ENCODE data around the gene CTNNA1. TPM values are rescaled to one million over a fixed set of nuclear protein-coding genes. Genes with fewer than 3 reads are reported as not detected.

CTNNA1 gene
- total RNA-seq, 1 experiment from 2014 or later: 268 TPM

- DNase-seq (ENCODE audit: low read depth): peak; percentile 42
- in situ Hi-C loops (cut with HindIII; ENCODE audit: low pct_unique_long_range_greater_than_20kb, low sequenced_read_pairs): no loop called here
Observed at GRCh38 chr5:138872841-138873465, 119.7 kb downstream of the CTNNA1 start.

- DNase-seq (ENCODE audit: low read depth): no peak
- in situ Hi-C loops (cut with HindIII; ENCODE audit: low pct_unique_long_range_greater_than_20kb, low sequenced_read_pairs): no loop called here
Observed at GRCh38 chr5:138873466-138874221, 120.4 kb downstream of the CTNNA1 start.

DNA sequence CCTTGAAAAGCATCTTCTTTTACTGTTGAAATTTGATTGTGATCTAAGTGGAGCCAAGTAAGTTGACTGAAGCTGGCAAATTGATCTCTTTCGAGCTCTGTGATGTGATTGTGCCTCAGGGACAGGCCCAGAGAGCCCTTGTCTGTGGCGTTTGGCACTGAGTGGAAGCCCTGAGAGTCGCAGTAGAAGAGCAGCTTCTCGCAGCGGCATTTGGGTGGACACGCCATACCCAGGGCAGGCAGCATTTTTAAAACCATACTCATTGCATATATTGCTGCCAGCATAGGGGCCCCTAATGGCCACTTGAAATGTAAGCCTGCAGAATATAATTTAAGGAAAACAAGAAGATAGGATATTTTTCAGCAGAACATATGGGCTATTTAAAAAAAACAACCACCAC is 121.0 kb downstream of the CTNNA1 start:
- no peak for DNase-seq (ENCODE audit: low read depth)
- in situ Hi-C loops (cut with HindIII; ENCODE audit: low pct_unique_long_range_greater_than_20kb, low sequenced_read_pairs): no loop called here

DNA sequence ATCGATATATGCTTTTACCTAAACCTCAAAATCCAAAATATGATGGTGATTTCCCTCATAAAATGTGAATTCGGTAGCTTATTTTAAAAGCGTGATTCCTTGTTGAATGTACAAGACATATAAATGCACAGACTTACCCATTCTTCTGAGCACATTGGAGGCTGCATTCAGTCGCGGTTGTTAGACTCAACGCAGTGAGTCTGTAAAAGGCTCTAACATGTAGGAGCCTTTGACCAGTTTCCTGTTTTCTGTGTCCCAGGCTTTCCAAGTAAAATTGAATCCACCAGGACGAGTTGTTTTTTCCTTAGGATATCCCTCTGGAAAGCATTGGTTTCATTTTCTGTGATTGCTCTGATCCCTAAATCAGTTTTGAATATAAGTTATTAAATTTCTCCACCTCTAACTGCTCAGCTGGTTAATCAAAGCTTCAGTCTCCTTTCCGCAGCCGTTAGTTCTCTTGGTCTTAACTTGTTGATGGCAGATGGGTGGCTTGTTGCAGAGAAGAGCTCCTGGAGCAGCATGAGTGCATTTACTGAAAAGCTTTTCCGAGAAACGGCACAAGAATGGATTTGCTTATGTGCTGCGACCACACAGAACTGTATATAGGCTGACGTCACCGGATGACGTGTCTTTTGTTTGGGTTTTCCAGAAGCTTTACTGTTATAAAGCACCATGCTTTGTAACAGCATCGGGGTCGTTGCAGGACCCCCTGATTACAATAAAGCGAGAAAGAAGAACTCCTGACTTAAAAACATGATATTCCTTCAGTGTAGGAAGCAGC is 121.7 kb downstream of the CTNNA1 start, which contains the start of gene LRRTM2:
LRRTM2 (minus strand) TSS at position 565 of the 781 bp plus-strand sequence; CDS start at position 141, 424 bp downstream.
- in situ Hi-C loops (cut with HindIII; ENCODE audit: low pct_unique_long_range_greater_than_20kb, low sequenced_read_pairs): no loop called here
- no peak for DNase-seq (ENCODE audit: low read depth)

DNA sequence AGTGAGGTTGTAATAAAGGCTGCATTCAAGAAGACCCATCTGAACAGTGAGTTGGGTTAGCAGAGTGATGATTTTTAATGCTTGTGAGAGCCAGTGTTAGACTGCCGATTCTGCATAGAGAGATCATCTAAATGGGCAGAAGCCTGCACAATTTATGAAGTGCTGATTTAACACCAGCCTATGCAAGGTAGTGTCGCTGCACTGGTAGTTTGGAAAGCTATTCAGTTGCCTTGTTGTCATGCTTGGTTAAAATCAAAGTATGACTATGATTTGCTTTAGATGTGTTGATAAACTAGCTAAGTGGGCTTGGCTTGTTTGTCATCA is 122.3 kb downstream of the CTNNA1 start:
- in situ Hi-C loops (cut with HindIII; ENCODE audit: low pct_unique_long_range_greater_than_20kb, low sequenced_read_pairs): no loop called here

GRCh38 chr5:138875946-138876345 is 122.7 kb downstream of the CTNNA1 start:
- in situ Hi-C loops (cut with HindIII; ENCODE audit: low pct_unique_long_range_greater_than_20kb, low sequenced_read_pairs): no loop called here
- no peak for DNase-seq (ENCODE audit: low read depth)

More for the DNA sequence above, 122.3 kb downstream of the CTNNA1 start:
- DNase-seq (ENCODE audit: low read depth): no peak

DNA sequence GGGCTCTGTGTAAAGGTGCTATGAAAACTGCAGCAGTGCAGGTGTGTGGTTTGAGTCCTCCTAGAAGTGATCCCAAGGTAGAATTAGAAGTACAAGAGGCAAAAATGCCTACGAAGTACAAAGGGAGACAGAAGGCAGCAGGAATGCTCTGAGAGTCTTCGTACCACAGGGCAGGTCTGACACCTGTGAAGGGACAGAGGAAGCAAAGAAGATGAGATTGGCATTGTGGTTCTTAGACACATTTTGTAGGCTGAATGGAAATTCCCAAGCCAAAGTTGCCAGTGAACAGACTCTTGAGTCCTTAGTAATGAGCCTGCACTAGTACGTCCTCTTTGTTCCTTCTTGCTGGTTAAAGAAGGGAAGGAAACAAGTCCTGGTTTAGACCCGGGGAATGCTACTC is 123.6 kb downstream of the CTNNA1 start:
- no peak for DNase-seq (ENCODE audit: low read depth)
- in situ Hi-C loops (cut with HindIII; ENCODE audit: low pct_unique_long_range_greater_than_20kb, low sequenced_read_pairs): no loop called here

DNA sequence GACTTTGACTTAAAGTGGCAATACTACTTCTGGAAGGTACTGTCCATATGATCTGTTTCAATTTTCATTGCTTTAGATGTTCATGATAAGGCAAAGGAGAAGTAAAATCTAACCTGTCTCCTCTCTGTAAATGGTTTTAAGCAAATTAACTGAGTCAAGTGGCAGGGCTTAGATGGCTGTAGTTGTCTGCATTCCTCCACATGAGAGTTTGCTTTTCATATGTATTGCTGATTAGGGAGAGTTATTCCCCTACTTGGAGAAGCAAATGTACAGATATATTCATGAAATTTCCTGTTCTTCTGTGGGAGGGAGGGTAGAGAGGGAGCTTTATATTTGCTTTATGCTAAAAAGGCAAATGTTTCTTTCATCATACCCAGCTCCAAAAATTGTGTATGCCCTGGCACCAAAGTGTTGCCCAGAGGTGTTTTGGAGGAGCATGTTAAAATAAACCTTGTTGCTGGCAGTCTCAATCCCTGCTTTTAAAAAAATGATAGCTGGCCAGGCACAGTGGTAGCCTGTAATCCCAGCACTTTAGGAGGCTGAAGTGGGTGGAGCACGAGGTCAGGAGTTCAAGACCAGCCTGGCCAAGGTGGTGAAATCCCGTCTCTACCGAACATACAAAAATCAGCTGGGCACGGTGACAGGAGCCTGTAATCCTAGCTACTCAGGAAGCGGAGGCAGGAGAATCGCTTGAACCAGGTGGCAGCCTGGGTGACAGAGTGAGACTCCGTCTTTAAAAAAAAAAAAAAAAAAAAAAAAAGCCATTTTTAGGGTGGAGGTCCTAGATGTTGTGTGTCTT is 125.4 kb downstream of the CTNNA1 start:
- DNase-seq (ENCODE audit: low read depth): no peak
- in situ Hi-C loops (cut with HindIII; ENCODE audit: low pct_unique_long_range_greater_than_20kb, low sequenced_read_pairs): no loop called here

- in situ Hi-C loops (cut with HindIII; ENCODE audit: low pct_unique_long_range_greater_than_20kb, low sequenced_read_pairs): no loop called here
- no peak for DNase-seq (ENCODE audit: low read depth)
Observed at GRCh38 chr5:138883211-138883610, 130.0 kb downstream of the CTNNA1 start.

GRCh38 chr5:138884094-138884493 is 130.9 kb downstream of the CTNNA1 start:
- no peak for DNase-seq (ENCODE audit: low read depth)
- in situ Hi-C loops (cut with HindIII; ENCODE audit: low pct_unique_long_range_greater_than_20kb, low sequenced_read_pairs): no loop called here

GRCh38 chr5:138884554-138884953 is 131.3 kb downstream of the CTNNA1 start:
- in situ Hi-C loops (cut with HindIII; ENCODE audit: low pct_unique_long_range_greater_than_20kb, low sequenced_read_pairs): no loop called here
- DNase-seq (ENCODE audit: low read depth): no peak

- no peak for DNase-seq (ENCODE audit: low read depth)
- in situ Hi-C loops (cut with HindIII; ENCODE audit: low pct_unique_long_range_greater_than_20kb, low sequenced_read_pairs): no loop called here
Observed at GRCh38 chr5:138889994-138890393, 136.8 kb downstream of the CTNNA1 start.

DNA sequence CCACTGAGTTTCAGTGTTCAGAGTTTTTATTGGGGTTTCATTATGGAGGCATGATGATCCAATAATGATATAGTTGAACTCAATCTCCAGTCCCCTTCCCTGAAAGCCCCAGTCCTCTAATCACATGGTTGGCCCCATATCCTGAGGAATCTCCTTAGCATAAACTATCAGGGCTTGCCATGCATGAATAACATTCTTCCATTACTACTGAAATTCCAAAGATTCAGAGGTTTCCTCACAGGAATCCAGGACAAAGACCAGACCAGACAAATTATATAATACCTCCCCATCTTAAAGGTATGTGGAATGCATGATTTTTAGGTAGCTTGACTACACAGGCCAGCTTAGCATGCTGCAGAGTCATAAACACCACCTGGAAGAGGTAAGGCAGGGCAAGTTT is 137.4 kb downstream of the CTNNA1 start:
- peak; percentile 28 for DNase-seq (ENCODE audit: low read depth)
- in situ Hi-C loops (cut with HindIII; ENCODE audit: low pct_unique_long_range_greater_than_20kb, low sequenced_read_pairs): no loop called here

- DNase-seq (ENCODE audit: low read depth): no peak
- in situ Hi-C loops (cut with HindIII; ENCODE audit: low pct_unique_long_range_greater_than_20kb, low sequenced_read_pairs): no loop called here
Observed at GRCh38 chr5:138895918-138896317, 142.7 kb downstream of the CTNNA1 start.

- in situ Hi-C loops (cut with HindIII; ENCODE audit: low pct_unique_long_range_greater_than_20kb, low sequenced_read_pairs): no loop called here
- no peak for DNase-seq (ENCODE audit: low read depth)
Observed at GRCh38 chr5:138898299-138898698, 145.1 kb downstream of the CTNNA1 start.

DNA sequence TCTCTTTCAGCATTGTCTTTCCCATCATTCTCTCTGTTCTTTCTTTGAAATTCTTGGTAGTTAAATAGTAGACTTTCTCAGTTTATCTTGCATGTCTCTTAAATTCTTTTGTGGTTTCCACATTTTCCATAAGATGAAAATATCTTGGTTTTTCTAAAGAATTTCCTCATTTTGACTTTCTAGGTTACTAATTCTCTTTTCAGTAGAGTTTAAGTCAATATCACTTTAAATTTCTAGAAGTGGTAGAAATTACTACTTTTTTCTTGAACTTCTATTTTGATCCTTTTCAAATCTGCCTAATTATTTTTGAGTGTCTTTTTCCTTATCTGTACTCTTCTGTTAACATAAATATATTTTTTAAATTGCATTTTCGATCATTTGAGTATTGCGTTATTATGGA is 145.5 kb downstream of the CTNNA1 start:
- in situ Hi-C loops (cut with HindIII; ENCODE audit: low pct_unique_long_range_greater_than_20kb, low sequenced_read_pairs): no loop called here
- DNase-seq (ENCODE audit: low read depth): no peak

- no peak for DNase-seq (ENCODE audit: low read depth)
- in situ Hi-C loops (cut with HindIII; ENCODE audit: low pct_unique_long_range_greater_than_20kb, low sequenced_read_pairs): no loop called here
Observed at GRCh38 chr5:138900281-138900965, 147.2 kb downstream of the CTNNA1 start.

DNA sequence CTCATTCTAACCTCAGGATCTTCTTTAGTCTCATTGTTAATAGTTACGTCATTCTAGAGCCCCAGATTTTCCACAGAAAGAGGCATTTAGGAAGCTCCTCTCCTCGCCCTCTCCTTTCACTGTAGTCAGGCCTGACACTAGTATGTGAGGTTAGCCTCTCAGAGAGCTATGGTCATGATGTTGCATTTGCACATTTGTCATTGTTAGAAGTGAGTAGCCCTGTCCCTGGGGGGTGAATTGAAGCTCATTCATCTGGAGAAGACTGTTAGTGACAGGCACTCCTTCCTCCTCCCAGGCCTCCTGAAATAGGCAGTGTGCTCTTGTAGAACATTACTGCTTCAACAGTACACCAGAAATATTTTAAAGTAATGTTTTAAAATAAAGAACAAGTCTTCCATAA is 148.5 kb downstream of the CTNNA1 start:
- in situ Hi-C loops (cut with HindIII; ENCODE audit: low pct_unique_long_range_greater_than_20kb, low sequenced_read_pairs): no loop called here
- no peak for DNase-seq (ENCODE audit: low read depth)

All from Caki2 (cell line).